ENCODE measurements around the gene CCDC174.
A peak's percentile ranks its signal among the peaks of the same experiment; 100 is the strongest.
"Not testable (repeated sequence)": the region's sequence is repeated elsewhere in the genome, so short reads cannot be mapped to it uniquely, and the experiment has no call there.

Gene CCDC174

DNA sequence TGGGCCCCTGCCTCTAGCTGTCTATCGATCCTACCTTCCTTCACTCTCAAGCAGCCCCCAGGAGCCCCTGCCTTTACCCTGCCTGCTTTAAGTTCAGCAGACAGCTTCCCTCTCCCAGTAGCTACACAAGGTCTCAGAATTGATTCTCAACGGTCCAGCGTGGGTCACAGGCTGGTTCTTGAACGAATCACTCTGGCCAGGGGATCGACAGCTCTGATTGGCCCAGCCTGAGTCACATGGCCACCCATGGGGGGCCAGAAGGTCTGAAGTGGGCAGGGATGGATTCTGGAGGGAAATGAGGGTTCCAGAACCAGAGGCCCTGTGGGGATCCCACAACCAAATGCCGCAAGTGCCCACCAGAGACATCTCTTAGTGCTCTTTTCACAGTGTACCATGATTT, 23.7 kb upstream of the CCDC174 start:
- DNase-seq = no peak

- no peak for DNase-seq
Measured at GRCh38 chr3:14628406-14628805, 23.2 kb upstream of the CCDC174 start.

GRCh38 chr3:14630404-14631100, 21.0 kb upstream of the CCDC174 start:
- no peak for DNase-seq

DNA sequence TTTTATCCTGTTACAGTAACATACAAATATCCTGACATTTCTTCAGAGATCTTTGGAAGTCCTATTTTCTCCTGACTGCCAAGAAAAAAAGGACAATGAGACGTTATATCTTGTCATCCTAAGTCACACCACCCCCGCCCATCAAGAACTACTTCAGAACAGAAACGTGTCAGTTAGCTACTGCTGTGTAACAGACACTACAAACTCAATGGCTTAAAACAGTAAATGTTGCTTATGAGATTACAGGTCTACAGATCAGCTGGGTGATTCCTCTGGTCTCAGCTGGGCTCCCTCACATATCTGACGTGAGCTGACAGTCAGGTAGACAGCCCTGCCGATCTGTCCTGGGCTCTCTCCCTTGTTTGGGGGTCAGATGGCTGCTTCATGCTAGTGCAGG, 20.5 kb upstream of the CCDC174 start:
- no peak for DNase-seq

DNA sequence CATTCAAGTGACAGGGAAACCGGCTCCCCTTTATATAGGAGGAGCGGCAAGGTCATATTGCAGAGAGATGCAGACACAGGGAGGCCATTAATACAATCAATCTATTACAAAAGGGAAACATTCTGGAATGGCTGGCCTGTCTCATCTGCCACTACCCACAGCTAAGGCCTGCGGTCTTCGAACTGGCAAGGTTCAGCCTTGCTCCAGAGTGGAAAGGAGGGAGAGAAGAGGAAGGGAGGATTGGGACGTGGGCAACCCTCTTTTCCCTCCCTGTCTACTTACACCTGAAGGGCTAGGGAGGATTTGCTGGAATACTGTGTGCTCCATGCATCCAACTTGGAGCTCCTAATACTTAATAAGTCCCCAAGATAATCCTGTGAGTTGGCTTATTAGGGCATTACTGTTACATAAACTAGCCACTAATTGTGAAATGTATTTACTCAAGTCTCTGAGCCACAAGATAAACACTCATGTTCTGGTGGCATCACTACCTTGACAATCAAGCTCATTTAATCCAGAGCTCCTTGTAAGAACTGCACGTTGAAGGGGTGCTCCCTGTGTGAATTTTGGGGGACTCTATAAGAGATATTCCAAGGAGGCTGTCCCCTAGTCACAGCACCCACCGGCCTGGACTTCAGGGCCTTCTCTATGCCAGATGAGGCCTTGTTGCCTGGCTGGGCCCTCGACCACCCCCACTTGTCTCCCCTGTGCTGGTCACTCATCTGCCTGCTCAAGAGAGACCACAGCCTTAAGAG, 19.7 kb upstream of the CCDC174 start:
- no peak for DNase-seq

DNA sequence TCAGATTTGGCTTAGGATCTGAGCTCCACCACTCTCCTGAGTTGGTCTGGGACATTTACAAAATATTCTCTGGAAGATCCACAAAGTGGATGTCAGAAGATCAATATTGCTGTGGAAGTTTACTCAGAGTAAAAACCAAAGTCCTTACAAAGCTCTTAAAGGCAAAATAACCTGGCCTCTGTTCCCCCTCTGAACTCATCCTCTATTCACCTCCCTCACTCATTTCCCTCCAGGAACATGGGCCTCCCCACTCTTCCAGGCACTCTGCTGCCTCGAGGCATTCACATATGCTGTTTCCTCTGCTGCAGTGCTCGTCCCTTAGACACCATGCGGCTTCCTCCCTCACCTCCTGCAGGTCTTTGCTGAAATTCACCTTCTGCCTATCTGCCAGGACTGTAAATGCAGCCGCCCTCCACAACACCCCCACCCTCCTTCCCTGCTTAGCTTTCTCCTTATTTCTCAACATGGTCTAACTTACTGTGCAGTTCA, 19.1 kb upstream of the CCDC174 start:
- no peak for DNase-seq

GRCh38 chr3:14633417-14633816, 18.1 kb upstream of the CCDC174 start:
- no peak for DNase-seq

- DNase-seq = peak; percentile 45
Measured at GRCh38 chr3:14633819-14634424, 17.6 kb upstream of the CCDC174 start.

DNA sequence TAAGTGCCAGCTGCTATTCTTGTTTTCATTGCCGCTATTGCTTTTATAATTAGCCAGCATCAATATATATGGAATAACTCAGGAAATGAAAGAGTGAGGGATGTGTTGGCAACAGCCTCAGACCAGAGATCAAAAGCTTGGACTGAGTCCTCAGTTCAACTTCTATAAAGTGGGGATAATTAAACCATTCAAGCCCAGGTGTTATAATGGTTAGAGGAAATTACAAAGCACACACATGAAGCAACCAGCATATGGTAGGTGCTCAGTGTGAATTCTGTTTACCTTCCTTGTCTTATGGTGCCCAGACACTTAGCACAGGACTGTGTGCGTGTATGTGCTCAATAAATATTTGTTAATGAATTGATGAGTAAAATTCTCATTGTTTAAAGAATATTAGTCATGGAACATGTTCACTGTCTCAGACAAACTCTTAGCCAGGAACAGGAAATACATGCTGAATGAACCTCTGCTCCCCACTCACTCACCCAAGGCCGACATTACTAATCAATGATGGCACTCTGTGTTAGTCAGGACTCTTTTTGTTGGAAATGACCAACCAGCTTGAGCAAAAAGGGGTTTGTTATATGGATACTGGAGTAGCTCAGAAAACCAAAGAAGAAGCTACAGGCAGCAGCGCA, 16.7 kb upstream of the CCDC174 start:
- no peak for DNase-seq

DNA sequence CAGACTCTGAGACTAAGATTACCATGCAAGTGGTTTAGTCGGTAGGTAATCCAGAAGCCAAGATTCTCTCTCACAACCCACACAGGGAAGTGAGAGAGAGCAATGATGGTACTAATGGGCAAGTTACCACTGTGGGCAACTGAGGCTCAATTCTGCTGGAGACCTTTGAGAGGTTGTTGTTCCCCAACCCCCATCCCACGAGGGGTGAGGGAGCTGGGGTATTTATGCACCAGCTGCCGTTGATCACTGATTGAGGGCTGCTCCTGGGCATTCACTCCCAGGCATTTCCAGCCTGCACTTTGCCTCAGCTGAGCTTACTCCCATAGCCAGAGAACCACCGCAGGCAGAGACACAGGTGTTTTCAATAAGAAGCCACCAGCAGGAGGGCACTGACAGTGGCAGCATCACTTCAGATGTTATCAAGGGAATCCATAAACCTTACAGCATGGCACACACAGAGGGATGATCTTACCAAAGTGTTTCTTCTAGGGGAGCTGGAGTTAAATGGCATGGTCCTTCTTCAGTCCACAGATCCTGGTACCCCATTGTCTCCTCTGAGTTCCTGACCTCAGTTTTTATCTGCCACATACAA, 15.0 kb upstream of the CCDC174 start:
- DNase-seq = no peak

DNA sequence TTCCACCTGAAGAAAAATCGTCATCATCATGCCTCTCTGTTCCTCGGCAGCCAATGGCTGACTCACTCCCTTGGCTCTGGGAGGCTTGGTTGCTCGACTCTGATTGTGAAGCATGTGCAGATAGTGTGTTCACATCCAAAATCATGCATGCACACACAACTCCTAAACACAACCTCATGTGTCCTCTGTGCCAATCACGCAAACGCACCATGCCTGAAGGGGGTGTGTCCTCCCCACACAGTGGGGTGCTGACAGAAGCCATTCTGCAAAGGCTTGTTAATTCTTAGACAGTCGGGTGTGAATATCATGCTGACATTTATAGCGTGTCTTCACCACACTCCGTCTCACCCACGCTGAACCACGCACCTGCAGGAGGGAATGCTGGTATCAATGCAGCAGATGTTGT, 11.4 kb upstream of the CCDC174 start:
- no peak for DNase-seq

DNA sequence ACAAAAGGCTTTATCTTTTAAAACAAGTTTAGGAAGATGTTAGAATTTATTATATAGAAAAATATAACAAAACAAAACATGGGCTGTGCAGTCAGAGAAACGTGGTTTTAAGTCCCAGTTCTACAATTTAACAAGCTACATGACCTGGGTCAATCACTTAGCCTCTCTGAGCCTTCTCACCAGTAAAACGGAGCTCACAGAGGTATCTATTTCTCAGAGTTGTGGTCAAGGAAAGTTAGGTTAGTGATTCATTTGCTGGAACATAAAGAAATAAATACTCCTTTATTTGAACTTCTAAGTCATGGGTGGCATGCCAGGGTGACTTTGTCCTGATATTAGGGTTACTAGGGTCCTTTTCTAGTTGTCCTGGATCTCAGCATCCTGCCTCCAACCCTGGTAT, 10.8 kb upstream of the CCDC174 start:
- no peak for DNase-seq

- no peak for DNase-seq
Measured at GRCh38 chr3:14641346-14641745, 10.2 kb upstream of the CCDC174 start.

GRCh38 chr3:14645453-14645852, 6.1 kb upstream of the CCDC174 start:
- no peak for DNase-seq

DNA sequence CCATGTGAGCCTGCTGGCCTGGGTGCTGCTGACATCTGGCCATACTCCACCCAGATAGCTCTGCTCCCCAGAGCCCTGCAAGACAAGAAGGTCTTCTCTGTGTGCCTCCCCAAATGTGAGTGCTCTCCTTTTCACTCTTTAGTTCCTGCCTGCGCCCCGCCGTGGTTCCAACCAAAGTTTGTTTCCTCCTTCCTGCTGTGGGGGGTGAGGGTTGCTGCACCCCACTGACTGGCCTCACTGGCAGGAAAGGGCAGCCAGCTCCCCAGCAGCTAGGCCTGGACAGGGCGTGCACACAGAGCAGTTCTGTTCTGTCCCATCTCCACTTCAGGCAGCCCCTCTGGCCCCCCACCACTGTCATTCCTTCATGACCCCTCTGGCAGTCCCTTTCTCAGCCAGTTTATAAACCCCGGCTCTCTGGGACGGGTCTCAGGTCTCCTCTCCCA, 5.4 kb upstream of the CCDC174 start:
- no peak for DNase-seq

- DNase-seq = no peak
Measured at GRCh38 chr3:14646589-14647413, 4.8 kb upstream of the CCDC174 start.

- DNase-seq = no peak
Measured at GRCh38 chr3:14647976-14648955, 3.3 kb upstream of the CCDC174 start.

DNA sequence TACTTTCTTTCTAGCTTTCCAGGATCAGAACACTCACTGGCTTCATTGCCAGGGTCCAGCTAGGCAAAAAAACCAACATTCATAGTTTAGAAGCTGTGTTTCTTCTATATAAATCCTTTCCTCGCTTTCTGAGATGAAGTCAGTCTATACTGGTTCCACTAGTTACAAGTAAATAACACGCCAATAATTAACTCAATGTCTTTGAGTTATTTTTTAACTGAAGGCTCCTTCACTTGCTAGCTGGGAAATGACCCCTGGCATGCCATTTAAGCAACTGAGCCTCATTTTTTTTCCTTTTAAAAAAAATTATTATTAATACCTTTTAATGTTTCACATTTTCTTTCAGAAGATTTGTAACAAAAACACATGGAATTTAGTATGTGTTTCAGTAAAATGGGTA, 2.1 kb upstream of the CCDC174 start:
- no peak for DNase-seq

- DNase-seq = no peak
Measured at GRCh38 chr3:14650193-14650592, 1.4 kb upstream of the CCDC174 start.

GRCh38 chr3:14652360-14652907, 872 bp downstream of the CCDC174 start:
- DNase-seq = not testable (repeated sequence)
